ENCODE data around the gene DNAJC21. TPM values are rescaled to one million over a fixed set of nuclear protein-coding genes. Genes with fewer than 3 reads are reported as not detected.
A peak's percentile ranks its signal among the peaks of the same experiment; 100 is the strongest.

DNAJC21 gene
- total RNA-seq, 1 donor from 2014 or later, result 55.5 TPM

DNA sequence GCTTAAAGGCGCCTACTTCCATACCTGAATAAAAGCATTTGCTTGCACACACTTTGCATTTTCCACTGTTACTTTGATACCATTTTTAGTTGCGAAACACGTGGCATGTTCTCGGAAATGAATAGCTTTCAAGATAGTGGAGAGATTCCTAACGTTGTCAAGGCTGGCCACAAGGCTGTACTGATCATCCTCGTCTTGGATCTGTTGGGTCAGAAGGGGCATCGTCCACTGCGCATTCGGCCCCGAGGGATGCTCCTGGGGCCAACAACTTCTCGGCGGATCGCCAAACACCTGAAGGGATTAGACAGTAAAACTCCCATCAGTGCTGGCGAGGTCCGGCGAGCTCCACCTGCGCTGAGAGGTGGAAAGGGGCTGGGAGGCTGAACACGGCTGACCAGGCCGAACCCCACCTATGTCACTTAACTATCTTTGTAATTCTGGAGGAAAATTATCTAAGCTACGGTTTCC, 14.7 kb upstream of the DNAJC21 start:
- intact Hi-C loops (cut with micrococcal nuclease), result no loop called here
- TF ChIP-seq, protein P1, sequence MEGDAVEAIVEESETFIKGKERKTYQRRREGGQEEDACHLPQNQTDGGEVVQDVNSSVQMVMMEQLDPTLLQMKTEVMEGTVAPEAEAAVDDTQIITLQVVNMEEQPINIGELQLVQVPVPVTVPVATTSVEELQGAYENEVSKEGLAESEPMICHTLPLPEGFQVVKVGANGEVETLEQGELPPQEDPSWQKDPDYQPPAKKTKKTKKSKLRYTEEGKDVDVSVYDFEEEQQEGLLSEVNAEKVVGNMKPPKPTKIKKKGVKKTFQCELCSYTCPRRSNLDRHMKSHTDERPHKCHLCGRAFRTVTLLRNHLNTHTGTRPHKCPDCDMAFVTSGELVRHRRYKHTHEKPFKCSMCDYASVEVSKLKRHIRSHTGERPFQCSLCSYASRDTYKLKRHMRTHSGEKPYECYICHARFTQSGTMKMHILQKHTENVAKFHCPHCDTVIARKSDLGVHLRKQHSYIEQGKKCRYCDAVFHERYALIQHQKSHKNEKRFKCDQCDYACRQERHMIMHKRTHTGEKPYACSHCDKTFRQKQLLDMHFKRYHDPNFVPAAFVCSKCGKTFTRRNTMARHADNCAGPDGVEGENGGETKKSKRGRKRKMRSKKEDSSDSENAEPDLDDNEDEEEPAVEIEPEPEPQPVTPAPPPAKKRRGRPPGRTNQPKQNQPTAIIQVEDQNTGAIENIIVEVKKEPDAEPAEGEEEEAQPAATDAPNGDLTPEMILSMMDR (IDR thresholded peaks at IDR 0.05; ENCODE audit: borderline replicate concordance), result no peak
- DNase-seq, result peak; percentile 30
- Histone ChIP-seq H3K4me3 (peak overlapping the region; percentile 89), H3K9me3 (replicated peaks) (no peaks in the 10 kb centered on the region), H3K27ac (replicated peaks) (peak overlapping the region; percentile 91), H3K27me3 (ENCODE audit: low read depth) (no peaks in the 10 kb centered on the region), H3K36me3 (peaks cover 30% of the 10 kb centered on the region), H3K4me1 (peaks cover 44% of the 10 kb centered on the region)

DNA sequence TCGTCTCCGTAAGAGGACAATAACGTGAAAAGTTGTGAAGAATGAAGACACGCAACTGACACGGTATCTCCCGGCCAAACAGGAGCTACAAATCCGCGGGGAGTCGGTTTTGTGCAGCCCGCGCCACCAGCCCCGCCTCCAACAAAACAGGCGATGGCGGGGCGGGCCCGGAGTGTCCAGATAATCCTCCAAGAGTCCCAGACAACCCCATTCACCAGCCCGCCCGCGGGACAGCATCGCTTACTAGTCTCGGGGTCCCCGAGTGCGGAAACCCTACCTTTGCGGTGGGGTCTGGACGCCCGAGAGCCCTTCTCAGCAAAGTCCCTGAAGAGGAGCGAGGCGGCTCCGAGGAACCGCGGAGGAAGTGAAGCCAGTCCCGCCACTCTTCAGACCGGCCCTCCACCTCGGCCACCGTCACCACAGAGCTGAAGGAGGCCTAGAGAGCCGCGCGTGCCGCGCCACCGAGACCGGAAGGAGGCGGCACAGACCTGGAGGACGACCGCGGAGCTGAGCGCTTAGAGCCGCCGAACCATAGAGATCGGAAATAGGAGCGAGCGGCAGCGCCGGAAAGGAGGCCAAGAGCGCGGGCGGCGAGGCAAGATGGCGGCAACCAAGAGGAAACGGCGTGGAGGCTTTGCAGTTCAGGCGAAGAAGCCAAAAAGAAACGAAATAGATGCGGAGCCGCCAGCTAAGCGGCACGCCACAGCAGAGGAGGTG, 14.1 kb upstream of the DNAJC21 start, which contains the start of the genes BRIX1 and RAD1:
BRIX1 (plus strand) TSS at position 573 of the 717 bp plus-strand sequence; CDS start at position 601, 28 bp downstream.
RAD1 (minus strand) TSS at position 366 of the 717 bp plus-strand sequence. CDS start 612 bp downstream, outside the sequence.
- TF ChIP-seq, protein P1 (IDR thresholded peaks at IDR 0.05; ENCODE audit: borderline replicate concordance), result peak; percentile 43
- peak; percentile 97 for DNase-seq
- peak within 1 kb of the TSS; percentile 91 for H3K27ac ChIP-seq (replicated peaks)
- intact Hi-C loops (cut with micrococcal nuclease), result no loop called here
- H3K4me1 ChIP-seq, result peaks cover 44% of the 10 kb centered on the region
- no peaks in the 10 kb centered on the region for H3K27me3 ChIP-seq (ENCODE audit: low read depth)
- peaks cover 29% of the 10 kb centered on the region for H3K36me3 ChIP-seq
- peak within 1 kb of the TSS; percentile 89 for H3K4me3 ChIP-seq
- H3K9me3 ChIP-seq (replicated peaks), result no peaks in the 10 kb centered on the region

DNA sequence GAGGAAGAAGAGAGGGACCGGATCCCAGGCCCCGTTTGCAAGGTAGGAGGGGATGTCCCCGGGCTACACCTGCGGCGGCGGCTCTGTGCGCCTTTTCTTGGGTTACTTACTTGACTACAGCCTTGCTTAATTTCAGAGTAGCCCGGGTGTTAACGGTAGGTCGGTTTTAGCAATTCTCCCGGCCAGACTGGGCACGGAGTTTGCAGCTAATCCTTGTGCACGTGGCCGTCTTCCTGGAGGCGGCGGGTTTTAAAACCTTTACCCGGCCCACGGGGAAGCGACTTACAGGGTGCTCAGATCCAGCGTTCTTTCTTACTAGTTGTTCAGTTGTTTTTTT, 13.5 kb upstream of the DNAJC21 start:
- H3K4me3 ChIP-seq, result peak overlapping the region; percentile 89
- H3K4me1 ChIP-seq, result peaks cover 44% of the 10 kb centered on the region
- H3K9me3 ChIP-seq (replicated peaks), result no peaks in the 10 kb centered on the region
- TF ChIP-seq, protein P1 (IDR thresholded peaks at IDR 0.05; ENCODE audit: borderline replicate concordance), result no peak
- H3K27ac ChIP-seq (replicated peaks), result peak overlapping the region; percentile 91
- peaks cover 29% of the 10 kb centered on the region for H3K36me3 ChIP-seq
- intact Hi-C loops (cut with micrococcal nuclease), result no loop called here
- no peaks in the 10 kb centered on the region for H3K27me3 ChIP-seq (ENCODE audit: low read depth)
- DNase-seq, result no peak

DNA sequence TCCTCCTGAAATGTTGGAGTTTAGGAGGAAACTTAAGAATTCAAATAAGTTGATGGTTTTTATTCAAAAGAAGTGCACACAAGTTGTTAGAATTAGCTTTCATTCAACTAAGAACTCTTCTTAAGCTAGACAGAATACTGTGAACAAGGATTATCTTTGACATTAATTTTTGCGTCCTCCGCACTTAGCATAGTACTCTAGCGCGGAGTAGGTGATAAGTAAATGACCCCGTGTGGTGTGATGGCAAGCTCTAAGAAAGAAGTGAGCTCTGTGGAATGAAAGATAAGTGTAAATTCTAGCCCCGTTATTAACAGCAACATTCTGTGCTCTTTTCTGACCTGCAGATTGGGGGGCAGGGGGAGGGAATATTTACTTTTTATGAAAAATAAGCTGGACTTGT, 12.8 kb upstream of the DNAJC21 start:
- Histone ChIP-seq H3K27me3 (ENCODE audit: low read depth) (no peaks in the 10 kb centered on the region), H3K4me3 (peak overlapping the region; percentile 89), H3K9me3 (replicated peaks) (no peaks in the 10 kb centered on the region), H3K4me1 (peaks cover 44% of the 10 kb centered on the region), H3K36me3 (peaks cover 29% of the 10 kb centered on the region), H3K27ac (replicated peaks) (no peak overlapping the region)
- intact Hi-C loops (cut with micrococcal nuclease), result no loop called here
- TF ChIP-seq, protein P1 (IDR thresholded peaks at IDR 0.05; ENCODE audit: borderline replicate concordance), result no peak
- DNase-seq, result no peak

DNA sequence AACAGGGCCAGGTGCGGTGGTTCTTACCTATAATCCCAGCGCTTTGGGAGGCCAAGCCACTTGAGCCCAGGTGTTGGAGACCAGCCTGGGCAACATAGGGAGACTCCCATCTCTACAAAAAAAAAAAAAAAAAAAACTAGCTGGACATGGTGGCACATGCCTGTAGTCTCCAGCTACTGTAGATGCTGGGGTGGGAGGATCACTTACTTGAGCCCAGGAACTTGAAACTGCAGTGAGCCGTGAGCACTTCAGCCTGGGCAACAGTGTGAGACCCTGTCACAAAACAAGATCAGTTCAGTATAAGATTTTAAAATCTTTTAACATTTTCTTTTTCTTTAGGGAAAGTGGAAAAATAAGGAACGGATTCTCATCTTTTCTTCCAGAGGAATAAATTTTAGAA, 11.3 kb upstream of the DNAJC21 start:
- H3K4me3 ChIP-seq, result no peak overlapping the region
- intact Hi-C loops (cut with micrococcal nuclease), result no loop called here
- DNase-seq, result no peak
- H3K27ac ChIP-seq (replicated peaks), result no peak overlapping the region
- H3K36me3 ChIP-seq, result peaks cover 32% of the 10 kb centered on the region
- no peaks in the 10 kb centered on the region for H3K27me3 ChIP-seq (ENCODE audit: low read depth)
- TF ChIP-seq, protein P1 (IDR thresholded peaks at IDR 0.05; ENCODE audit: borderline replicate concordance), result no peak
- peaks cover 44% of the 10 kb centered on the region for H3K4me1 ChIP-seq
- H3K9me3 ChIP-seq (replicated peaks), result no peaks in the 10 kb centered on the region

Measured in left ventricle myocardium inferior (tissue), 1 donor.